ENCODE results near the gene PSMD9.
"Not testable (repeated sequence)": the region's sequence is repeated elsewhere in the genome, so short reads cannot be mapped to it uniquely, and the experiment has no call there.

Gene PSMD9

GRCh38 chr12:121921066-121921465 is 32.5 kb downstream of the PSMD9 start:
- no peak for DNase-seq (ENCODE audit: low read depth)

- no peak for DNase-seq (ENCODE audit: low read depth)
Measured at GRCh38 chr12:121925358-121925695, 36.7 kb downstream of the PSMD9 start.

GRCh38 chr12:121926874-121927706 is 38.5 kb downstream of the PSMD9 start:
- DNase-seq (ENCODE audit: low read depth), result no peak

- no peak for DNase-seq (ENCODE audit: low read depth)
Measured at GRCh38 chr12:121927813-121928212, 39.2 kb downstream of the PSMD9 start.

- not testable (repeated sequence) for DNase-seq (ENCODE audit: low read depth)
Measured at GRCh38 chr12:121929545-121929944, 41.0 kb downstream of the PSMD9 start.

GRCh38 chr12:121930862-121931261 is 42.3 kb downstream of the PSMD9 start:
- no peak for DNase-seq (ENCODE audit: low read depth)

GRCh38 chr12:121932176-121932536 is 43.6 kb downstream of the PSMD9 start:
- no peak for DNase-seq (ENCODE audit: low read depth)

GRCh38 chr12:121932914-121933521 is 44.4 kb downstream of the PSMD9 start:
- no peak for DNase-seq (ENCODE audit: low read depth)

GRCh38 chr12:121933522-121934308 is 45.1 kb downstream of the PSMD9 start:
- DNase-seq (ENCODE audit: low read depth), result no peak

GRCh38 chr12:121934309-121934664 is 45.7 kb downstream of the PSMD9 start:
- DNase-seq (ENCODE audit: low read depth), result no peak

GRCh38 chr12:121937654-121938053 is 49.1 kb downstream of the PSMD9 start:
- DNase-seq (ENCODE audit: low read depth), result no peak

- DNase-seq (ENCODE audit: low read depth), result no peak
Measured at GRCh38 chr12:121939186-121939585, 50.6 kb downstream of the PSMD9 start.

GRCh38 chr12:121939992-121940766 is 51.6 kb downstream of the PSMD9 start:
- no peak for DNase-seq (ENCODE audit: low read depth)

GRCh38 chr12:121942145-121942718 is 53.6 kb downstream of the PSMD9 start:
- DNase-seq (ENCODE audit: low read depth), result no peak

- no peak for DNase-seq (ENCODE audit: low read depth)
Measured at GRCh38 chr12:121943926-121944325, 55.3 kb downstream of the PSMD9 start.

- no peak for DNase-seq (ENCODE audit: low read depth)
Measured at GRCh38 chr12:121946313-121947025, 57.9 kb downstream of the PSMD9 start.

- no peak for DNase-seq (ENCODE audit: low read depth)
Measured at GRCh38 chr12:121947981-121948380, 59.4 kb downstream of the PSMD9 start.

- DNase-seq (ENCODE audit: low read depth), result no peak
Measured at GRCh38 chr12:121949648-121950397, 61.2 kb downstream of the PSMD9 start.

GRCh38 chr12:121953117-121953692 is 64.6 kb downstream of the PSMD9 start:
- no peak for DNase-seq (ENCODE audit: low read depth)

- DNase-seq (ENCODE audit: low read depth), result no peak
Measured at GRCh38 chr12:121953695-121954094, 65.1 kb downstream of the PSMD9 start.

Data from activated T-cell treated with anti-CD3 and anti-CD28 coated beads for 1 hour (primary cell).